Panc1 (cell line): ENCODE results near the gene FOCAD. TPM values are rescaled to one million over a fixed set of nuclear protein-coding genes. Genes with fewer than 3 reads are reported as not detected.

Source experiments
- ATAC-seq: fragments of 200-7000 bp; cut with Tn5 transposase; 2 replicates; pipeline ENCODE4 v1.9.1; 2020; ENCODE audit warnings: mild to moderate bottlenecking, moderate library complexity
- BruUV-seq: library from RNA; stranded (reverse); fragments of 400-500 nt; replicated peaks from 2 replicates; lab custom pipeline; 2021; lab: Mats Ljungman, UMichigan
- CTCF ChIA-PET: fragments of 300-600 bp; sonication (Branson Sonifier 250); formaldehyde crosslinking; loops from one replicate; lab custom pipeline; 2022; ENCODE audit warnings: antibody characterized with exemption; lab: Charles Lee
- POLR2A ChIA-PET: fragments of 300-600 bp; sonication (Branson Sonifier 250); formaldehyde crosslinking; loops from one replicate; lab custom pipeline; 2022; ENCODE audit warnings: antibody characterized with exemption; lab: Charles Lee
- DNase-seq: peaks from one replicate; pipeline ENCODE4 v3.0.0-alpha.2; 2010; ENCODE audit warnings: low read depth, low spot score
- H3K27ac ChIP-seq: 2 replicates; pipeline ENCODE4 v1.5.1; 2011; ENCODE audit warnings: mild to moderate bottlenecking, low read length, inconsistent platforms
- H3K27me3 ChIP-seq: fragments of 200-500 bp; sonication (Bioruptor generic); 2 replicates; pipeline ENCODE4 v1.6.0; 2014; ENCODE audit warnings: low read length, inconsistent platforms; ENCODE audit not compliant: control insufficient read depth, insufficient read depth
- H3K36me3 ChIP-seq: fragments of 200-500 bp; sonication (Bioruptor generic); 2 replicates; pipeline ENCODE4 v1.5.1; 2014; ENCODE audit warnings: inconsistent platforms, mild to moderate bottlenecking, low read length, moderate library complexity; ENCODE audit not compliant: control insufficient read depth, insufficient read depth
- H3K4me1 ChIP-seq: 2 replicates; pipeline ENCODE4 v1.5.1; 2011; ENCODE audit warnings: inconsistent platforms, mild to moderate bottlenecking, low read length, moderate library complexity; ENCODE audit not compliant: control insufficient read depth, insufficient read depth
- H3K4me3 ChIP-seq, 2 experiments: 2 replicates each; pipeline ENCODE4 v1.5.1; 2011 to 2012; ENCODE audit warnings: low read depth in 2 of 2, low read length in 2 of 2, mild to moderate bottlenecking in 2 of 2, inconsistent platforms in 1 of 2, moderate library complexity in 1 of 2
- H3K9me3 ChIP-seq: fragments of 200-500 bp; sonication (Bioruptor generic); 2 replicates; pipeline ENCODE4 v1.5.1; 2014; ENCODE audit warnings: low read depth, mild to moderate bottlenecking, inconsistent platforms, low read length, moderate library complexity; ENCODE audit not compliant: control insufficient read depth, insufficient read depth
- CTCF ChIP-seq: fragments of 450-650 bp; IDR thresholded peaks from 2 replicates; pipeline ENCODE4 v1.5.1; 2017; ENCODE audit warnings: mild to moderate bottlenecking
- POLR2AphosphoS5 ChIP-seq: IDR thresholded peaks from 2 replicates; pipeline ENCODE4 v1.6.1; 2012; ENCODE audit warnings: mild to moderate bottlenecking, low read depth, low read length, moderate library complexity
- REST ChIP-seq, 2 experiments: IDR thresholded peaks; 2 replicates each; pipeline ENCODE4 v1.6.1; 2011 to 2012; ENCODE audit warnings: low read depth in 2 of 2, control low read depth in 1 of 2, low read length in 1 of 2, mild to moderate bottlenecking in 1 of 2, moderate library complexity in 1 of 2; ENCODE audit not compliant: insufficient read depth in 1 of 2
- SIN3A ChIP-seq: IDR thresholded peaks from 2 replicates; pipeline ENCODE4 v1.6.1; 2012; ENCODE audit warnings: low read depth, mild to moderate bottlenecking, low read length, moderate library complexity, borderline replicate concordance; ENCODE audit not compliant: insufficient read depth
- TCF7L2 ChIP-seq: IDR thresholded peaks from 2 replicates; pipeline ENCODE4 v1.6.1; 2011; ENCODE audit warnings: mild to moderate bottlenecking, low read depth, low read length, inconsistent platforms
- in situ Hi-C: cut with HindIII; loops from 2 replicates; pipeline ENCODE4 v1.10.0; 2016; ENCODE audit warnings: low sequenced_read_pairs, low pct_unique_long_range_greater_than_20kb
- intact Hi-C: fragments of 100-400 bp; cut with micrococcal nuclease; formaldehyde crosslinking; loops from one replicate; pipeline ENCODE4 v1.10.0; 2022; ENCODE audit not compliant: unreplicated experiment
- total RNA-seq: library from RNA; stranded (reverse); gene quantifications from one replicate; pipeline ENCODE4 v1.2.1, GENCODE V29; 2021; ENCODE audit not compliant: unreplicated experiment

Gene FOCAD
- total RNA-seq, 1 experiment from 2014 or later = 9.8 TPM

GRCh38 chr9:20811872-20812271, 127.8 kb downstream of the FOCAD start:
- in situ Hi-C loops = no loop called here
- ChIA-PET POLR2A (no interaction called here), CTCF (no interaction called here)
- no peaks in the 10 kb centered on the region for H3K4me1 ChIP-seq
- TF ChIP-seq TCF7L2 = no peak
- TF ChIP-seq REST (IDR thresholded peaks at IDR 0.05; ENCODE audit: insufficient read depth in 1 of 2, low read depth in 2 of 2, low read length in 1 of 2) = no peak
- no peak for TF ChIP-seq SIN3A
- no peak for TF ChIP-seq CTCF
- TF ChIP-seq POLR2AphosphoS5 = no peak
- BruUV-seq = no TSS peak
- no peak overlapping the region for H3K4me3 ChIP-seq
- no peak for ATAC-seq
- no peaks in the 10 kb centered on the region for H3K36me3 ChIP-seq
- DNase-seq = no peak
- no peaks in the 10 kb centered on the region for H3K27me3 ChIP-seq
- no peak overlapping the region for H3K27ac ChIP-seq
- H3K9me3 ChIP-seq = no peaks in the 10 kb centered on the region
- intact Hi-C loops = no loop called here

- DNase-seq = no peak
- ChIA-PET CTCF (no interaction called here), POLR2A (no interaction called here)
- Histone ChIP-seq H3K4me1 (no peaks in the 10 kb centered on the region), H3K4me3 (no peak overlapping the region), H3K27ac (no peak overlapping the region), H3K36me3 (no peaks in the 10 kb centered on the region), H3K9me3 (no peaks in the 10 kb centered on the region), H3K27me3 (no peaks in the 10 kb centered on the region)
- no TSS peak for BruUV-seq
- no peak for ATAC-seq
- TF ChIP-seq CTCF = no peak
- no peak for TF ChIP-seq REST (IDR thresholded peaks at IDR 0.05; ENCODE audit: insufficient read depth in 1 of 2, low read depth in 2 of 2, low read length in 1 of 2)
- no peak for TF ChIP-seq SIN3A
- TF ChIP-seq TCF7L2 = no peak
- TF ChIP-seq POLR2AphosphoS5 = no peak
- intact Hi-C loops (no loop called here), in situ Hi-C loops (no loop called here)
Measured at GRCh38 chr9:20815923-20816703, 132.1 kb downstream of the FOCAD start.
